Neural crest cell (in vitro differentiated cells): ENCODE results near the gene AMIGO3. TPM values are rescaled to one million over a fixed set of nuclear protein-coding genes. Genes with fewer than 3 reads are reported as not detected.

Source experiments
- DNase-seq: peaks from one replicate; pipeline ENCODE4 v3.0.0; 2021; ENCODE audit warnings: low read depth, mixed read lengths, low spot score
- H3K27ac Mint-ChIP-seq: one replicate; pipeline ENCODE4 v1.8.0; 2021; ENCODE audit warnings: mild to moderate bottlenecking, mixed read lengths; ENCODE audit not compliant: unreplicated experiment
- H3K27me3 Mint-ChIP-seq: 2 replicates; pipeline ENCODE4 v1.8.0; 2021; ENCODE audit warnings: low read depth, mild to moderate bottlenecking, mixed read lengths
- H3K36me3 Mint-ChIP-seq: 2 replicates; pipeline ENCODE4 v1.8.0; 2021; ENCODE audit warnings: low read depth, mild to moderate bottlenecking, mixed read lengths
- H3K4me1 Mint-ChIP-seq: 2 replicates; pipeline ENCODE4 v1.8.0; 2021; ENCODE audit warnings: mixed read lengths
- H3K4me3 Mint-ChIP-seq: one replicate; pipeline ENCODE4 v1.8.0; 2021; ENCODE audit warnings: mild to moderate bottlenecking, mixed read lengths
- H3K9me3 Mint-ChIP-seq: 2 replicates; pipeline ENCODE4 v1.8.0; 2021; ENCODE audit warnings: mixed read lengths
- total RNA-seq: library from RNA; stranded (reverse); gene quantifications from 2 replicates; pipeline ENCODE4 v1.2.1, GENCODE V29; 2021
- TF ChIP-seq, protein P1 (sequence below): fragments of 200-600 bp; sonication (generic); conservative IDR thresholded peaks from 2 replicates; pipeline ENCODE4 v1.5.0; 2021; ENCODE audit warnings: antibody characterized with exemption, mild to moderate bottlenecking

The AMIGO3 gene
- total RNA-seq, 1 donor from 2014 or later: 0.96 TPM

DNA sequence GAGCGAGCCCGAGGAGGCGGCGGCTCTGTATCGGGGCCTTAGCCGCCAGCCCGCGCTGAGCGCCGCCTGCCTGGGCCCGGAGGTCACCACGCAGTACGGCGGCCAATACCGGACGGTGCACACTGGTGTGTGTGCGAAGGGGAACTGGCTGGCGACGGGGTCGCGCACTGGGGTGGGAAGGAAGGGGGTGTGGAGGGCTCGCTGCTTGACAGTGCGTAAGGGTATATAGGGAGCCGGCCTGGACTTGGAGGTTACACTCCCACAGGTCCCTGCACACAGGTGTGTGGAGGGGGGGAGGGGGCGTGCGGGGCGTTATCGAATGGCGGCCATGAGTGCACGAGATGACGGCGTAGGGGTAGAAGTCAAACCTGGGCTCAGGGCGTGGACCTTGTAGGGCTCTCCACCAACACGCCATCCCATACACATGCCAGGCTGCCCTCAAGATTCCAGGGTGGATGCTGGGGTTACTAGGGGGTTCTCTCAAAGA is 44.9 kb downstream of the AMIGO3 start:
- no peak for DNase-seq
- H3K27me3 Mint-ChIP-seq: peaks cover 2% of the 10 kb centered on the region
- H3K4me3 Mint-ChIP-seq: peak overlapping the region; percentile 98
- TF ChIP-seq, protein P1, sequence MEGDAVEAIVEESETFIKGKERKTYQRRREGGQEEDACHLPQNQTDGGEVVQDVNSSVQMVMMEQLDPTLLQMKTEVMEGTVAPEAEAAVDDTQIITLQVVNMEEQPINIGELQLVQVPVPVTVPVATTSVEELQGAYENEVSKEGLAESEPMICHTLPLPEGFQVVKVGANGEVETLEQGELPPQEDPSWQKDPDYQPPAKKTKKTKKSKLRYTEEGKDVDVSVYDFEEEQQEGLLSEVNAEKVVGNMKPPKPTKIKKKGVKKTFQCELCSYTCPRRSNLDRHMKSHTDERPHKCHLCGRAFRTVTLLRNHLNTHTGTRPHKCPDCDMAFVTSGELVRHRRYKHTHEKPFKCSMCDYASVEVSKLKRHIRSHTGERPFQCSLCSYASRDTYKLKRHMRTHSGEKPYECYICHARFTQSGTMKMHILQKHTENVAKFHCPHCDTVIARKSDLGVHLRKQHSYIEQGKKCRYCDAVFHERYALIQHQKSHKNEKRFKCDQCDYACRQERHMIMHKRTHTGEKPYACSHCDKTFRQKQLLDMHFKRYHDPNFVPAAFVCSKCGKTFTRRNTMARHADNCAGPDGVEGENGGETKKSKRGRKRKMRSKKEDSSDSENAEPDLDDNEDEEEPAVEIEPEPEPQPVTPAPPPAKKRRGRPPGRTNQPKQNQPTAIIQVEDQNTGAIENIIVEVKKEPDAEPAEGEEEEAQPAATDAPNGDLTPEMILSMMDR: no peak
- H3K27ac Mint-ChIP-seq: no peak overlapping the region
- peaks cover 27% of the 10 kb centered on the region for H3K4me1 Mint-ChIP-seq
- no peaks in the 10 kb centered on the region for H3K36me3 Mint-ChIP-seq
- H3K9me3 Mint-ChIP-seq: no peaks in the 10 kb centered on the region

DNA sequence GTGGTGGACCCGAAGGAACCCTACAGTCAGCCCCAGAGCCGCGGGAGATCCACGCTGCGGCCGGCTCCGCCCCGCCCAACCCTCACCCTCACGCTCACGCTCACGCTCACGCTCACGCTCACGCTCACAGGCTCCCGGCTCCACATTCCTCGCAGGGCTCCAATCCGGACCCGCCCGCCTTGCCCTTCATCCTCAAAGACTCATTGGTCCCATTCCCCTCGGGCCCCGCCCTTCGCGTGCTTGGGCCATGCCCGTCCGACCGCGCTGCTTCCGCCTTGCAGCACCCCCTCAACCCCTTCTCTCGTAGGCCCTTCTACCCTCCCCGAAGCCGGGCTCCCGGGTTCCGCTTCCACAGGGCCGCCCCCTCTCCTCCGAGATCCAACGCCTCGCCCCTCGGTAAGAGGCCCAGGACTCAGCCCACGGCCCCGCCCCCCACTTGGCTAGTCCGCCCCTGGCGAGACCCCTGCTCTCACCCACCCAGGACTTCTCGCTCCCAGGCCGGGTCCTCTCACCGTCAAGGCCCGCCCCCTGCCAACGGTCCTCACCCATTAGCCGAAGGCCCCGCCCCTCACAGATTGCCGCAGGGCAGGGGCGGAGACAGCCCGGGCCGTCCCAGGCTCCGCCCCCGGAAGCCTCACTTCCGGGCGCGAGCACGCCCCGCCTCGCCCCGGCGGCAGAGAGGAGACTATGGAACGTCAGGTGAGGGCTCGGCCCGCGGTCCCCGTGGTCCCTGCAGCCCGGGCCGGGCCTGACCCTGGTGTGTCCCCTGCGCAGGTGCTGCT is 45.6 kb downstream of the AMIGO3 start, which contains the start of gene APEH:
APEH (plus strand) TSS at position 637 of the 782 bp plus-strand sequence; CDS start at position 688, 51 bp downstream.
- Mint-ChIP-seq H3K9me3 (no peaks in the 10 kb centered on the region), H3K4me1 (peaks cover 27% of the 10 kb centered on the region), H3K4me3 (peak within 1 kb of the TSS; percentile 98), H3K27me3 (peaks cover 2% of the 10 kb centered on the region), H3K36me3 (no peaks in the 10 kb centered on the region), H3K27ac (peak within 1 kb of the TSS; percentile 95)
- DNase-seq: peak; percentile 98
- TF ChIP-seq, protein P1: no peak

DNA sequence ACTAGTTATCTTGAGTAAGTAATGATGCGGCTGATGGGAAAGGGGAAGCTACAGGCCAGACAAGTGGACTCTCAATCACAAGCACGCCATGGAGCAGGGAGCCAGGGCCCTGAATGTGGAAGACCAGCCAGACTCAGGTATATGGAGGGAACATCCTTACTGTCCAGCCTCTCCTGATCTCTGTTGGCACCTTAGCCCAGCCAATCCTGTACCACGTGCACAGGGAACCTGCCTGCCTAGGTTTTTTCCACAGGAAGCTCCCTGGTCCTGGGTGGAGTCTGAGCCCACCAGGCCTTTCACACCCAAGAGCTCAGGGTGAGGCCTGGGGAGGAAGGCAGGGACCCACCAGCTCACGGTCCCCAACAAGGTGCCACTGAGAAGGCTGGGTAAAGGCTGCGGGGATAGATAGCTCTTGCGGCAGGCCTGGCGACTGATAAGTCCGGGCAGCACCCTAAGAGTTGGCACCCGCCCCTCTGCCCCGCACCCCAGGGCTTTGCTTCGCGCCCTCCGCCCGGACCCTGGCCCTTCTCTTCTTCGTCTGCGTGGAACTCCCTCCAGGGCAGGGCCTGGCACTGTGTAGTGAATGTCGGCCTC is 46.3 kb downstream of the AMIGO3 start:
- Mint-ChIP-seq H3K9me3 (no peaks in the 10 kb centered on the region), H3K27me3 (peaks cover 2% of the 10 kb centered on the region), H3K36me3 (no peaks in the 10 kb centered on the region), H3K4me3 (peak overlapping the region; percentile 98), H3K4me1 (peaks cover 31% of the 10 kb centered on the region), H3K27ac (peak overlapping the region; percentile 95)
- TF ChIP-seq, protein P1: no peak
- no peak for DNase-seq

DNA sequence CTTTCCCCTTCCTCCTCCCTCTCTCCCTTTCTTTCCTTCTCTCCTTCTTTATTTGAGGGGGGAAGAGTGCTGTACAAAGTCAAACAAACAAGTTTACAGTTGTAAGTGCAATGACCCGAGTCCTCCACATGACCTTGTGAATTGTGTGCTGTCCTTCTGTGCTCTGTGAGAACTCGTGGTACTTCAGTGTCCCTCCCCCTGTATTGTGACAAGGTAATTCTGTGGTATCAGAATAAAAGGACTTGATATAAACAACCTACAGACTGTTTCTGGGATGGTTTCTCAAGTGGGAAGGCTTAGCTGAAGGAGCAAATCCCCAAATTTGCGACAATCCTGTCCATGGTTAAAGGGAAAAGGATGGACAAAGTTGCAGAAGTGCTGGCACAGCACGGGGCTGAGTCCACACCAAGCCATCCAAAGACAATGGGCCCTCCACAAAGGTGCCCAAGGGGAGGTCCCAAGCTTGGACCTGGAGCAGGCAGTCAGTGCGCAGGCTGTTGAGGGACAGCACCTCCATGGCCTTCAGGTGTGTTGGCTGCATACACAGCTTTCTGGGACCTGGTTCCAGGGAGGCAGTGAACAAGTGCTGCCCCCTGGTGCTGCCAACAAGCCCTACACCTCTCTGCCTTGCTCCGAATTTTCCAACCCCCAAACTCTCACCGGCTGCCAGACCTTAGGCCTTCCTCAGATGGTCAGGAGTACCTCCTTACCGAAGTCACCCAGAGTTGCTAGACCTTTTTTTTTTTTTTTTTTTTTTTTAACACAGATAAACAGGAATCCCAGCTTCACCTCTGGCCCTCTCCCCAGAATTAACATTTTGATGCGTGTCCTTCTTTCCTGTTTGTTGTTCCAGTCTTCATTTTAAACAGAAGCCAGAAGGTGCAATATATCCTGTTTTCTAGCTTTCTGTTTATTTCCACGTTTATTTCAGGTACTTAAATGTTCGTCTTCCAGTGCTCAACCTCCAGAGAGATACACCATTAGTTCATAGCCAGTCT is 47.9 kb downstream of the AMIGO3 start:
- H3K9me3 Mint-ChIP-seq: no peaks in the 10 kb centered on the region
- H3K4me1 Mint-ChIP-seq: peaks cover 37% of the 10 kb centered on the region
- no peaks in the 10 kb centered on the region for H3K36me3 Mint-ChIP-seq
- TF ChIP-seq, protein P1: peak; percentile 91
- DNase-seq: peak; percentile 67
- H3K27me3 Mint-ChIP-seq: peaks cover 2% of the 10 kb centered on the region
- peak overlapping the region; percentile 88 for H3K4me3 Mint-ChIP-seq
- no peak overlapping the region for H3K27ac Mint-ChIP-seq

DNA sequence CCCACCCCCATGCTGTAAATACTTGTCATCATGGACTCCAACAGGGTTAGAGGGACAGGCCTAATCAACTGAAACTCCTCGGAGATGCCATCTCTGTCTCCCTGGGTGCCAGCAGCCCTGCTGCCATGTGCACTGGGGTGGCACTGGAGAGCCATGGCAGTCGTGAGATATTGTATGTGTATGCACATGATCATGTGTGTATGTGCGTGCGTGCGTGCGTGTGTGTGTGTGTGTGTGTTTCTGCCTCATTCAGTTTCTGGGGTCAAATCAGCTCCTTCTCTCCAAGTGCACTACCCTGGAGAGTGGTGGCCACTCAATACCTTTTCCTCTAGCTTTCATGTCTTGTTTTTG is 48.6 kb downstream of the AMIGO3 start:
- Mint-ChIP-seq H3K36me3 (no peaks in the 10 kb centered on the region), H3K4me1 (peaks cover 40% of the 10 kb centered on the region), H3K4me3 (no peak overlapping the region), H3K27me3 (peaks cover 2% of the 10 kb centered on the region), H3K27ac (no peak overlapping the region), H3K9me3 (no peaks in the 10 kb centered on the region)
- TF ChIP-seq, protein P1: no peak
- DNase-seq: no peak
